Right lobe of liver (tissue), 4 donors: ENCODE results near the gene HBQ1.

ENCODE experiments used
- POLR2A ChIP-seq: fragments of 450-650 bp; IDR thresholded peaks from one replicate; pipeline ENCODE4 v1.6.1; 2017; ENCODE audit warnings: antibody characterized with exemption, mild to moderate bottlenecking
- TF ChIP-seq, protein P1 (sequence below), 4 donors: fragments of 200-600 bp in 3 of 4; fragments of 450-650 bp in 1 of 4; IDR thresholded peaks; one replicate each; pipeline versions ENCODE4 v1.5.1 to v1.8.0; 2016 to 2022; ENCODE audit warnings: antibody characterized with exemption in 4 of 4, mild to moderate bottlenecking in 2 of 4
- donor health status: DM: no; HTN: no; CAD: no.
- donor health status: DM: no; HTN: no; CAD: no.
- donor health status: DM: no; HTN: yes; CAD: no.

DNA sequence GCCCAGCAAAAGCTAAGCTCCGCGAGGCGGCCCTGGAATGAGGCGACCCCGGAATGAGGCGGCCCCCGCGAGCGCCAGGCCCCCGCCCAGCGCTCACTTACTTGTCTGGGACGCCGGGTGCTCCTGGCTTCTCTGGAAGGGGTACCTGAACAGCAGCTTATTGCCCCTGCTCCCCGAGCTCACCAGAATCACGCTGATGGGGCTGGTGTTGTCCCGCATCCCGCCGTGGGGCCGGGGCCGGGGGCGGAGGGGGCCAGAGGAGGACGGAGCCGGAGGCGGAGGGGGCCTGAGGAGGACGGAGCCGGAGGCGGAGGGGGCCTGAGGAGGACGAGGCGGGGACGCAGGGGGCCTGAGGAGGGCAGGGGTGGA, 42.2 kb upstream of the HBQ1 start:
- TF ChIP-seq, protein P1, sequence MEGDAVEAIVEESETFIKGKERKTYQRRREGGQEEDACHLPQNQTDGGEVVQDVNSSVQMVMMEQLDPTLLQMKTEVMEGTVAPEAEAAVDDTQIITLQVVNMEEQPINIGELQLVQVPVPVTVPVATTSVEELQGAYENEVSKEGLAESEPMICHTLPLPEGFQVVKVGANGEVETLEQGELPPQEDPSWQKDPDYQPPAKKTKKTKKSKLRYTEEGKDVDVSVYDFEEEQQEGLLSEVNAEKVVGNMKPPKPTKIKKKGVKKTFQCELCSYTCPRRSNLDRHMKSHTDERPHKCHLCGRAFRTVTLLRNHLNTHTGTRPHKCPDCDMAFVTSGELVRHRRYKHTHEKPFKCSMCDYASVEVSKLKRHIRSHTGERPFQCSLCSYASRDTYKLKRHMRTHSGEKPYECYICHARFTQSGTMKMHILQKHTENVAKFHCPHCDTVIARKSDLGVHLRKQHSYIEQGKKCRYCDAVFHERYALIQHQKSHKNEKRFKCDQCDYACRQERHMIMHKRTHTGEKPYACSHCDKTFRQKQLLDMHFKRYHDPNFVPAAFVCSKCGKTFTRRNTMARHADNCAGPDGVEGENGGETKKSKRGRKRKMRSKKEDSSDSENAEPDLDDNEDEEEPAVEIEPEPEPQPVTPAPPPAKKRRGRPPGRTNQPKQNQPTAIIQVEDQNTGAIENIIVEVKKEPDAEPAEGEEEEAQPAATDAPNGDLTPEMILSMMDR (IDR thresholded peaks at IDR 0.05): no peak
- TF ChIP-seq POLR2A: no peak
